Activated gamma-delta T cell (primary cell): ENCODE measurements around the gene SLC30A3.

ENCODE experiments used
- DNase-seq: peaks from one replicate; lab custom pipeline; 2025; lab: John Stamatoyannopoulos, UW

SLC30A3 gene

DNA sequence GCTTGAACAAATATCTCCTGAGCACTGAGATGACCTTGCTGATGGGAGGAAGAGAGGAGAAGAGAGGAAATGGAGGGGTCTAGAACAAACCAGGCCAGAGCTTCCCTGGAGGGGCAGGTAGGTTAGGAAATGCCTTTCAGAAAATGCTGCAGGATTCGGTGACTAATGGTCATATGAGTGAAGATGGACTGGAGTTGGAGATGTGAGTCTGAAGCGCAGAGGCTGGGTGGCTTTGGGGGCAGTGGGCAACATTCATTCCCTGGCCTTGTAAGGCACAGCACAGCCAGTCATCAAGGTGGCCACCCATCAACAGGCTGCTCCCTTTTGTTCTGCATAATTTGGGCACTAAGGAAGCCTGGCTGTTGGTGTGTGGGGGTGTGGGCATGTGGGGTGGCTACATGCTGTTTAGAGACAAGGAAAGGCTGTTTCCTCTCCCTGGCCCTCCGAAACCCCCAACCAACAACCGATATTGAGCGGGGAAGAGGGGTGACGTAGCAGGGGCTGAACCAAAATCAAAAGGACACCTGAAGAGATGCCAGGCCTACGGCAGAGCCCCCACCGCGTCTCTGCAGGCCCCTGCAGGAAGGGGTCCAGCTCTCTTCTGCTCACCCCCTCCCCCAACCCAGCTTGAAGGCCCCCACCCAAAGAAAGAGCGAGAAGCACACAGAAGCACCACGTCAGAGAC lies 1.5 kb downstream of the SLC30A3 start:
- DNase-seq, result no peak

DNA sequence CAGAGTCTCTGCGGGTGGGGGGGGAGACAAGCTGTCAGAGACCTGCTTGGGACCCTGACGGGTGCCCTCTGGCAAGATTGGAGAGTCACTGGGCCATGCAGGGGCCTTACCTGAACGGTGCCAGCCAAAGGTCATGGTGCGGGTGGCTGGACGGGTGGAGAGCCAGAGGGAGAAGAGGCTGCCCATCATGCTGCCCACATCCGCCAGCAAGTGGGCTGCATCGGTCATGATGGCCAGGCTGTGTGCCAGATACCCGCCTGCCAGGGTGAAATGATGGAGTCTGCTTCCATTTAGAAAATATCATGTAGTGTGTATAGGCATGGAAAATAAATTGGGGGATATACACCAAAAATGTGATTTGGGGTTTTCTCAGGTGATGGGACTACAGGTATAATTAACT lies 4.8 kb downstream of the SLC30A3 start:
- no peak for DNase-seq

DNA sequence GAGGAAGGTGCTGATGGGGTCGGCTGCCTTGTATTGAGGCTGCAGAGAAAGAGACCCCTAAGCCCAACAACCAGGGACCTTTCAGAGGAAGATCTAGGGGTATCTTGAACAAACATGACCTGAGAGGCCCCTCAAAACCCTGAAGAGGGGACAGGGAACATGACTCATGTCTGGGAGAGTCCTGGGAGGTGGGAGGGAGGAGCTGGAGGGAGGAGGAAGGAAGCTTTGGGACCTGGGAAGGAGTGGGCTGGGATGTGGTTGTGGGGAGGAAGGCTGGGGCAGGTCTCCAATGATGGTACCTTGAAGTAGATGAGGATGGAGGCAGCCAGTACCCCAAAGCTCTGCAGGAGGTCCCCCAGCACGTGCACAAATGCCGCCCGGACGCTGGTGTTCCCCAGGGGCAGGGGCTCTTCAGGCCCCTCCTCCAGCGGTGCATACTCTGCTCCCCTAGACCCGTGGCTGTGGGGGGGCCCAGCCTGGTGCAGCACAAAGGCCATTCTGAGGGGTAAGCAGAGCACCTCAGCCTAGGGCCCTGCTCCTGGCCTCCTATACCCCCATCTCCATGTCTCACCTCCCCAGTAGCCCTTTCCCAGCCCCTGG lies 5.9 kb downstream of the SLC30A3 start:
- no peak for DNase-seq

DNA sequence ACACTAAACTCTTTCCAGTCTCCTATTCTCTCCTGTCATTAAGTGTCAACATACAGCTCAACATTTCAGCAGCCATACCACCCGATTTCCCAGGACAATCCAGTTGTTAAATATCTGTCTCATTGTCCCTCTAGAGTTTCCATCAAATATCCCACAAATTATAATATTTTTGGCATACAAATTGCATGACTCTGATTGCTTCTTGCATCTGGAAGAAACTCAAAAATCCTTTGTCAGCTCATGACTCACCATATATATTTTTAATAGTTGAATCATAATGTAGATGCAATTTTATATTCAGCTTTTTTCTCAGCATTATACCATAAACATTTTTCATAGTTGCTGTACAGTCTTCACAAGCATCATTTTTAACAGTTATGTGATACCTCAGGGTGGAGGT lies 7.2 kb downstream of the SLC30A3 start:
- DNase-seq, result no peak

DNA sequence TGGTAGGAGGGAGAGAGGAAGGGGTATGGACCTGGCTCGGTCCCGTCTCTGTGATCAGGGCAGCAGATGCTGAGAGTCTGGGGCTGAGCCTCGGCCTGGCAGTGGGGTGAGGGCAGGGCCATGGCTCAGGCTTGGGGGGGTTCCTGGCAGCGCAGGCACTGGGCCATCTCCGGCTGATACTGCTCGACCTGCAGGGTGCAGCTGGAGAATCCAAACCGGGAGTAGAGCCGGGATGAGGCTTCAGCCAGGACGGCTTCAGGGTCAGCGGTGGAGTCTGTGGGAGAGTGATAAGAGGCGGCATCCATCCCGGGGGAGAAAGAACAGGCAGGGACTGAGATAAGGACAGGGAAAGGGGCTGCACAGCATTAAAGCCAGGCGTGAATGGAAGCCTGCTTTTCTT lies 7.7 kb downstream of the SLC30A3 start:
- no peak for DNase-seq

DNA sequence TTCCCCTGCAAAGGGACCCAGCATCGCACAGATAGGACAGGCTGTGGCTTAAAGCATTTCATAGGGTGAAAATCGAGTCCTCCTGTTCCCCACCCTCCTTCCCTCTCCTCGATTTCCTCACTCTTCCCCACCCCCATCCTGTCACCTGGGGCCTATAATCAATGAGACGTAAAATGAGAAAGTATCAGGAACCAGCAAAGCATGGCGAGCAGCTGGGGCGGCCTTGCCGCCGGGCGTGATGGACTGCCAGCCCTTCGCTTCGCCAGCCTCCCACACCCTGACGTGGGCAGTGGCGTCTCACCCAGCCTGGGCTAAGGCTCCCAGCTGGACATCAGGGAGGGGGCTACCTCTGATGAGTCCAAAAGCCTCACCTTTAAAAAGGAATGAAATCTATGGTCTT lies 11.1 kb downstream of the SLC30A3 start:
- no peak for DNase-seq

DNA sequence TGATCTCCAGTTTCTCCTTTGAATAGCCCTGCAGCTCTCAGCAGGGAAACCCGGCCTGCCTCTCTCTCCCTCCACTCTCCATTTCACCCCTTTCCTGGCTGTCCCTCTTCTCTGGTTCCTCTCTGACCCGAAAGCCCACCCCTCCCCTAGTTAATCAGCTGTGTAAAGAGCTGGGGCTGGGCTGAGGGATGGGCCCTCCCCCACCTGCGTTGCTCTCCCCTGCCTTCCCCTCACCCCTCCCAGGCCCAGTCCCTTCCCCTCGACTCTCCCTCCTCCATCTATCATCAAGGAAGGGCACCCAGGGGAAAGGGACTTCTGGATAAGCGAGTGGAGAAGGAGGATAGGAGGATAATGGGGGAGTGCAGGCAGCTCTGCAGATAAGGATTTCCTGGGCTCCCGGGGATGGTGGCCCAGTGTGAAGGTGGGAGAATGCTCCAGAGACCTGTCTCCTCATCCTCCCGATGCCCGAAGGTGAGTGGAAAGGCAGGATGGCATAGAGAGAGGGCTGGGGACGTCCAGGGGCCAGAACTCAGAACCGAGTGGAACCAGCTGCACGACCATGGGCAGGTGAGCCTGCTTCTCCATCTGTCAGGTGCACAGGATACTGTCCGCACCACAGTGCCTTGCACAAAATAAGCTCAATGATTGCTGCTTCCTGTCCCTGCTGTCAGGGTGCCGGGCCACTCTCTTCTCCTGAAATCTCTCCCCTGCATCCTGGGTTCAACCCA lies 12.0 kb downstream of the SLC30A3 start:
- no peak for DNase-seq

DNA sequence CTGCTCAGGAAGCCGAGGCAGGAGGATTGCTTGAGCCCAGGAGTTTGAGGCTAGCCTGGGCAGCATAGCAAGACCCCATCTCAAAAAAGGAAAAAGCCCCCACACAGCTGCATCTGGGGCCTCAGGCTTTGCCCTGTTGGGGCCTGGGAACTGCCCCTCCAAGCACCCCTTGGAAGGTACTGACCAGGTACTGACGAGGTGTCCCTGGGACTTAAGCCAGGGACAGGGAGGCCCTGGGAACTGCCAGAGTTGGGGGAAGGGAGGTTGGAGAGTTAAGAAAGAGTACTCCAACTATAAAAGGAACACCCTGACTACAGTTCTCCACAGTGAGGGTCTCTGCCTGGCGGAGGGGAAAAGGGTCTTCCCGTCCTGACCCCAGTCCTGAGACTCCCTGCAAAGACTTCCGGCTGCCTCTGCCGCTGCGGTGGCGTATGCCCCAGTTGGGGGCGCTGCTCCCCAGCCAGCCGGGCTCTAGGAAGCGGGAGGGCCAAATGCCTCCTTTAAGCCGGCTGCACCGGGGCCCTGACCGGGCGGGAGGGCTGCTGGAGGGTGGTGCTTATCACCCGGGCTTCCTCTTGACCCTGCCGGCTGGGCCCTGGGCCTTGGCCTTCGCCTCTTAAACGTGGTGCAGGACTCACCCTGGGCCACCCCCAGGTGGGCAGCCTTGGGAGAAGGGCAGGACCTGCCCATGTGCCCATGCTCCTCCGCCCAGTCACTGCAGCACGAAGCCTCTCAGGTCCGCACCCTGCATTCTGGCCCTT lies 12.8 kb downstream of the SLC30A3 start:
- DNase-seq, result no peak

DNA sequence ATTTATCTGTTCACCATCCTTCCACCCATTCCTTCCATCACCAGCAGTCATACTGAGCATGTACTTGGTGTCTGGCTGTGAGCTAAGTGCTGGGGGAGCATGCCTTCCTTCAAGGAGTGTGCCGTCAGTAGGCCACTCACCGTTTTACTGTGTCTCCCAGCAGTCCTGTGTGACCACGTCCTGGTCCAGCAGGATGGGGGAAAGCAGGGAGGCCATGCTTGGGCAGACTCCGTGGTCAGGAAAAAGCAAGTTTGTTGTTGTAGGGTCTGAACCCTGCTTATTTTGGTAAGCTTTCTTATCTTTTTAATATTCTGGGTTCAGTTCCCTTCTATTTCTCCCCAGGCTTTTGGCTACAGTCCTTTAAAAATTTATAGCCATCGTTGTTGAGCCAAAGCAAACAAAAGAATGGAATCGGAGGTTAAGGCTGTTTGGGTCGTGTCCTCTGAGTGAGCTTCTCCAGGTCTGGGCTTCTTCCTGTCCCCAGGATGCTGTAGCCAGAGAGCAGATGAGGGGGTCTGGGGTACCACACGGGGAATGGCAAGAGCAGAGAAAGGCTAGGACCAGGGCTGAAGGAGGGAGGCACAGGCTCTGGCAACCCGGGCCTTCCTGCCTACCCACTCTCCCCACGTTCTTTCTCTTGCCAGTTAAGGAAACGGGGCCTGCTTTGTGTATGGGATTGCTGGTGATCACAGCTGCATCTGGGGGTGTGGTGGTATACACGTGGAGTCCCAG lies 13.5 kb downstream of the SLC30A3 start:
- no peak for DNase-seq

DNA sequence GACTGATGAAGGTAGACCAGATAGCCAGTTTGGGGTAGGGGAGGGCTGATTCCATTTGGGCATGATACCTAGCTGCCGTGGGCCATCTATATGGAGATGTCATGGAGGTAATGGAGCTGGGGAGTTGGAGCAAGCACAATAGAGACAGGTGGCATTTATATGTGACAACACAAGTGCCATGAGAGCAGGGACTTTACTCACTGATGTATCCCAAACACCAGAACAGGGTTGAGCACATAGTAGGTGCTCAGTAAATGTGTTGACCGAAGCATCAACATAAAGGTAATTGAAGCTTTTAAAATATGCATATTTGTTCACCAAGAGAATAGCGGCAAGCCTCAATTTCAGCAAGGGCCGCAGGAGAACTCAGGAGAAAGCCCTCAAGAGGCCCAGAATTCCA lies 15.0 kb downstream of the SLC30A3 start:
- no peak for DNase-seq

DNA sequence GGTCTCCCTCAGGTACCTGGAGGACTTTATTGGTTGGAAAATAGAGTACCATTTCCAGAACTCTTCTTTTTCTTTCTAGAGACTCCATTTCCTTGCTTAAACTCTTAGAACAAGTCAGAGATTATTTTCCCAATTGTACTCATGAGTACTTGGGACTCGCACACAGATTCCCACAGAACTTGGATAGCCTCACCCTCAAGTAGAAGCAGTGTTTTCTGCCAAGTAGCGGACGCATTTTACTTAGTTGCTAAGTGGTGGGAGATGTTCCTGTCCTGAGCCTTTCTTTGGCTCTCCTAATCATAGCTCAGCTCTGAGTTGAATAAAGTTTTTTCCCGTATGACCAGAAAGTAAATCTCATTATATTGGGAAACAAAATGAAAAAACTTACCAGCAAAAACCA lies 17.2 kb downstream of the SLC30A3 start:
- no peak for DNase-seq

DNA sequence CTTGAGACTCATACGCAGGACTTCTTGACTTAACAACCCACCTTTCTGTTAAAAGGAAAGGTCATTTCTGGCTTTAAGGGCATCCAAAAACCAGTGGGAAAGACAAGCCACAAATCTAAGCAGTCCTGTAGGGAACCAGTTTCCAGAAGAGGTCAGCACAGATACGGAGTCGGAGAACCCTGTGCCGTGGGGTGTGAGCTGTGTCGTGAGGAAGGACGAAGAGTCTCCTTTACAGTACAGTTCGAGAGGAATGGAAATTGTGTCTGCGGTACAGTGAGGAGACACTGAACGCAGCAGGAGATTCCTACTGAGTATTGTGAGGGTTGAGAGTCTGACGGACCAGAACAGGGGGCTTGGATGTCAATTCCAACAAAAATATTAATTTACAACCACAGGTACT lies 17.7 kb downstream of the SLC30A3 start:
- DNase-seq, result no peak

DNA sequence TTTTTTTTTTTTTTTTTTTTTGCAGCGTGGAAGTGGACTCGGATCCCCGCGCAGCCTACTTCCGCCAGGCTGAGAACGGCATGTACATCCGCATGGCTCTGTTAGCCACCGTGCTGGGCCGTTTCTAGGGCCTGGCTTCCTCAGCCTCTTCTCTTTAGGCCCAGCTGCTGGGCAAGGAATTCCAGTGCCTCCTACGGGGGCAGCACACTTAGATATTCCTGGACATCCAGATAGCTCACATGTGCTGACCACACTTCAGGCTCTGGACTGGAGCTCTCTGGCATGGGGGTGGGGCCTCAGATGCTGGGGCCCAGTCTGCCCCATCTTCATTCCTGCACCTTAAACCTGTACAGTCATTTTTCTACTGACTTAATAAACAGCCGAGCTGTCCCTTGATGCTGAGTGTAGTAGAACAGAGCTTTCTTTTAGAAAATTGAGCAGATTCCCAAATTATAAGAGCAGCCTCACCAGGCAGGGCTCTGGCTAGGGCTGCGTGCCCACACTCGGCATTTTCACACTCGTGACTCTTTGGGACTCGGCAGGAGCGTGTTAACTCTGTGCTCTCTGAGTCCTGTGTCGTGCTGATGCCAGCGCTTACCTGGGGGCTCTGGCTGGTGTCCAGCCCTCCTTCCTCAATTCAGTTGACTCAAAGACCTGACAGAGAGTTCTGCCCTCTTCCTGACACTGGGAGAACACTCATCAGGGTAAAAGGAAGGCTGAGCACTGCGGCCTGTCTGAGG lies 19.3 kb downstream of the SLC30A3 start:
- no peak for DNase-seq

DNA sequence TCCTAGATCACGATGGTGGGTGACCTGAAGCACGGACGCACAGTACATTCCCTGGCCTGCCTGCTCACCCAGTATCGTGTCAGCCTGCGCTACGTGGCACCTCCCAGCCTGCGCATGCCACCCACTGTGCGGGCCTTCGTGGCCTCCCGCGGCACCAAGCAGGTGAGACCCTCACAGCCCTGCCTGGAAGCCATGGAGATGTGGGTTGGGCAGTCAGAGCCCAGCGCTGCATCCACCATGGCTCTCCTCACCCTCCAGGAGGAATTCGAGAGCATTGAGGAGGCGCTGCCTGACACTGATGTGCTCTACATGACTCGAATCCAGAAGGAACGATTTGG lies 20.3 kb downstream of the SLC30A3 start:
- DNase-seq, result no peak

DNA sequence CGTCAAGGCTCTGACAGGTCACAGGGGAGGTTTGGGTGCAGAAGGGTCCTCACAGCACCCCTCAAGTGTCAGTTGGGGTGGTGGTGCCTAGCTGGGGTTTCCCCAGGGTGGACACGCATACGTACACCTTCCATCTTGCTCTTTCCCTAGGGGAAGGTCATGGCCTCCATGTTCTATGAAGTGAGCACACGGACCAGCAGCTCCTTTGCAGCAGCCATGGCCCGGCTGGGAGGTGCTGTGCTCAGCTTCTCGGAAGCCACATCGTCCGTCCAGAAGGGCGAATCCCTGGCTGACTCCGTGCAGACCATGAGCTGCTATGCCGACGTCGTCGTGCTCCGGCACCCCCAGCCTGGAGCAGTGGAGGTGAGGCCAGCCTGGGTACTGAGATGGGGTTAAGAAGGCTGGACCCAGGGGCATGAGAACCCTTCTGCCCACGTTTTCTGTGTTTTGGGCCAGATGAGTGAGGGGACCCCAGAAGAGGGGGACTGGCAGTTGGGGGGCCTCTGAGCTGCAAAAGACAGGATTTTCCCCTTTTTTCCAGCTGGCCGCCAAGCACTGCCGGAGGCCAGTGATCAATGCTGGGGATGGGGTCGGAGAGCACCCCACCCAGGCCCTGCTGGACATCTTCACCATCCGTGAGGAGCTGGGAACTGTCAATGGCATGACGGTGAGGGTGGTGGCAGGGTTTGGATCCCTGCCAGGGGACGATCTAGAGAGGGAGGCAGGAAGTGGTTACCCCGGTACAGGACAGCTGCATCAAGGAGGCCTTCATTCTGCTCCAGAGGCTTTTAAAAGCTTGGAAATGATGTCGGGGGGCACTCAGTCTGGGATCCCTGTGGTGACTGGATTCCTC lies 20.9 kb downstream of the SLC30A3 start:
- no peak for DNase-seq

DNA sequence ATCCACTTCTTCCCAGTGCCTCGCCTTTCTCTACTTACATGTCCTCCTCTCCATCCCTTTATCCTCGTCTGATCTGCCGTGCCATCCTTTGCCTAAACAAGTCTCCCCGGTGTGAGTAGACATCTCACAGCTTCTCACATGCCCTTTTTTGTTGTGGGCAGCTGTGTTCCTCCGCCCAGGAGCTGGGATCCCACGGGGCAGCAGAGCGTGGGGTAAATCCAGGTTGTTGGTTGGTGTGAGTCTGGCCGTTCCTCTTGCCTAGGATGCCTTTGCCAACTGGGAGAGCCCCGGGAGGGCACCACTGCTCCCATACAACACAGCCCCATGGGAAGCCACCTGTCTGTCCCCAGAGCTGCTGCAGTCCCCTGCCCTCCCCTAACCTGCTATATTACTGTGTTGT lies 22.4 kb downstream of the SLC30A3 start:
- no peak for DNase-seq

DNA sequence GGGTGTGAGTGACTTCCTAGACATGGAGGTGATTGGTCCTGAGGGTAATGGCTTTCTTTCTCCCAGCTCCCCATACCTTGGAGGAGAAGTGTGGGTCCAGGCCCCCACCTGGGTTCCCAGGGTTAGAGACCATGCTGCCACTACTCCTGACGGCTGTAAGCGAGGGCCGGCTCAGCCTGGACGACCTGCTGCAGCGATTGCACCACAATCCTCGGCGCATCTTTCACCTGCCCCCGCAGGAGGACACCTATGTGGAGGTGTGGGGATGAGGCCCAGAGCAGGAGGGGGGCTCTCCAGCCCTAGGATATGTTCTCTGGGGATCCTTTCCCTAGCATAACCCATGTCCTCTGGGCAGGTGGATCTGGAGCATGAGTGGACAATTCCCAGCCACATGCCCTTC lies 23.9 kb downstream of the SLC30A3 start:
- no peak for DNase-seq

DNA sequence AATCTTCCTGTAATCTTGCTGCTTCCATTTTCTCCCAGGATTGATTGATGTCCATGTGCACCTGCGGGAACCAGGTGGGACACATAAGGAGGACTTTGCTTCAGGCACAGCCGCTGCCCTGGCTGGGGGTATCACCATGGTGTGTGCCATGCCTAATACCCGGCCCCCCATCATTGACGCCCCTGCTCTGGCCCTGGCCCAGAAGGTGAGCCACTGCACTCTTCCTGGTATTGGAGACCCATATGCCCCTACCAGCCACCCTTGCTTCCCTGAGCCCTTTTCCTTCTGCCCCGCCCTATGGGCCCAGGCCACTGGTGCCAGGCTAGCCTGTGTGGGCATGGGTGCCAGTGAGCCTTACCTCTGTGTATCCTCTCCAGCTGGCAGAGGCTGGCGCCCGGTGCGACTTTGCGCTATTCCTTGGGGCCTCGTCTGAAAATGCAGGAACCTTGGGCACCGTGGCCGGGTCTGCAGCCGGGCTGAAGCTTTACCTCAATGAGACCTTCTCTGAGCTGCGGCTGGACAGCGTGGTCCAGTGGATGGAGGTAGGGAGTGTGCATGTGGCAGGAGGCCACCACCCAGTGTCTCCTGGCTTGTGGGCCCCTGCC lies 25.4 kb downstream of the SLC30A3 start:
- no peak for DNase-seq

DNA sequence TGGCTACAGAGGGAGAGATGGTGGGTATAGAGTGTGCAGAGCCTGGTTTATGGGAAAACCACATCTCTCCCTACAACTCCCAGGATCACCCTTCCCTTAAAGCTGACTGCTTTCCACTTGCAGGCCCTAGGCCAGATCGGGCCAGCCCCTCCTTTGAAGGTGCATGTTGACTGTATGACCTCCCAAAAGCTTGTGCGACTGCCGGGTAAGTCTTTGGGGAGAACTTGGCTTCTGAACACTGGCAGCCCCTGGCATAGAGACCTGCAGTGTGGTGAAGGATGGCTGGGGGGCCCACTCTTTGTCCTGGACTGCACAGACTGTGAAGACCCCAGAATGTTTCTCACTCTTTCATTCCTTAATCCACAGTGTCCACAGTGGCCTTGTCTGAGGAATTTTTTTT lies 26.2 kb downstream of the SLC30A3 start:
- DNase-seq, result no peak

DNA sequence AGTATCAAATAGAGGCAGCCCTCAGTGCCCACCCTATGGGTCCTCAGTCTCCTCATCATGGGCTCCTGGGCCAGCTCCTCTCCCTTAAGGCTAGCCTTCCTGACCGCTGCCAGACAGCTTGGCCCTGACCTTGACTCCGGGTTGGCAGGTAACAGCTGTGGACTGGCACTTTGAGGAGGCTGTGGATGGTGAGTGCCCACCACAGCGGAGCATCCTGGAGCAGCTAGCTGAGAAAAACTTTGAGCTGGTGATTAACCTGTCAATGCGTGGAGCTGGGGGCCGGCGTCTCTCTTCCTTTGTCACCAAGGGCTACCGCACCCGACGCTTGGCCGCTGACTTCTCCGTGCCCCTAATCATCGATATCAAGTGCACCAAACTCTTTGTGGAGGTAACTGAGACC lies 26.7 kb downstream of the SLC30A3 start:
- DNase-seq, result no peak
